ENCODE data around the gene SRGAP2B.
"Not testable (repeated sequence)": the region's sequence is repeated elsewhere in the genome, so short reads cannot be mapped to it uniquely, and the experiment has no call there.

DNA sequence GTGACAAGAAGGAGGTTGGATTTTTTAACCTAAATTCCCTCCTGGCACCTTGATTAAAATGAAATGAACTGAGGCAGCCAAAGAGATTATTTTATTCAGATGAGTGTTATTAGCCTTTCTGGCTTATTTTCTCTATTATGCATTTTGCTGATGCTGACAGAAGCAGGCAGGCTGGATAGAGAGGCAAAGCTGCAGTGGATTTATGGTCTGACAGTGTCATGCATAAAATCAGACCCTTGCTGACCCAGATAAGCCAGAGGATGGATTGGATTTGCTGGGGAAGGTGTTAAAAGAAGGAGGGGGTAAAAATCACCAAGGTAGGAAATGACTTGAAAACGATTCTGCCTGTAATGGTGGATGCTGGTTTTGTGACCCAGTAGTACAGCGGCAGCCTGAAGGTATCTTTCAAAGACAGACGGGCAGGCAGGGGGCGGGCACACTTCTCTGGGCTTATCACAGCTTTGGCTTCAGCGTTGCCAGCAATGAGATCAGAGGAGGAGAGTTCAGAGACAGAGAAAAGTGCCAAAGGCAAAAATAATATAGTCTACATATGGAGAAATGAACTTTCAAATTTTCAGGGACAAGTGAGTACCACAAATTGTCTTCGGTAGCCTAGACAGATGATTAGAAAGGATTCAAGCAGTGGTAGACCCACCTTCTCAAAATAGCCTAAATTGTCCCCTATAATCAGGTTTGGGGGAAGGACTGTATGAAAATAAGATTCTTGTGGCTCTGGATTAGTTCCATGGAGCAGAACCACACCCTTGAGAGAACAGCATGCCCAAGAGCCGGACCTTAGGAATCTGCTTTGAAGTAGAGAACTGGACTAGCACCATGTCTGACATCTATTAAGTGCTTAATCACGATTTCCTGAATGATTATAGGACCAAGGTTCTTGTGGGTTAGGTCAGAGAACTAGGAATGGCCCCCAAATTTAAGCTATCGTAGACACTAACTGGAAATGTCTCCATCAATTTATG lies 133.2 kb downstream of the SRGAP2B start:
- TF ChIP-seq, protein P1, sequence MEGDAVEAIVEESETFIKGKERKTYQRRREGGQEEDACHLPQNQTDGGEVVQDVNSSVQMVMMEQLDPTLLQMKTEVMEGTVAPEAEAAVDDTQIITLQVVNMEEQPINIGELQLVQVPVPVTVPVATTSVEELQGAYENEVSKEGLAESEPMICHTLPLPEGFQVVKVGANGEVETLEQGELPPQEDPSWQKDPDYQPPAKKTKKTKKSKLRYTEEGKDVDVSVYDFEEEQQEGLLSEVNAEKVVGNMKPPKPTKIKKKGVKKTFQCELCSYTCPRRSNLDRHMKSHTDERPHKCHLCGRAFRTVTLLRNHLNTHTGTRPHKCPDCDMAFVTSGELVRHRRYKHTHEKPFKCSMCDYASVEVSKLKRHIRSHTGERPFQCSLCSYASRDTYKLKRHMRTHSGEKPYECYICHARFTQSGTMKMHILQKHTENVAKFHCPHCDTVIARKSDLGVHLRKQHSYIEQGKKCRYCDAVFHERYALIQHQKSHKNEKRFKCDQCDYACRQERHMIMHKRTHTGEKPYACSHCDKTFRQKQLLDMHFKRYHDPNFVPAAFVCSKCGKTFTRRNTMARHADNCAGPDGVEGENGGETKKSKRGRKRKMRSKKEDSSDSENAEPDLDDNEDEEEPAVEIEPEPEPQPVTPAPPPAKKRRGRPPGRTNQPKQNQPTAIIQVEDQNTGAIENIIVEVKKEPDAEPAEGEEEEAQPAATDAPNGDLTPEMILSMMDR (IDR thresholded peaks at IDR 0.05; ENCODE audit: low read depth, low read length, poor library complexity, severe bottlenecking): not testable (repeated sequence)
- TF ChIP-seq EZH2phosphoT487 (IDR thresholded peaks at IDR 0.05; ENCODE audit: borderline replicate concordance, low read length): not testable (repeated sequence)

Data from DOHH2 (cell line).